Loucy (cell line): ENCODE data around the gene NUP155.

Source experiments
- H2AFZ ChIP-seq: fragments of 200-600 bp; sonication (generic); 2 replicates; pipeline ENCODE4 v1.6.0; 2016; ENCODE audit warnings: antibody characterized with exemption, mild to moderate bottlenecking, low read length, moderate library complexity
- H3F3A ChIP-seq: fragments of 200-600 bp; 2 replicates; pipeline ENCODE4 v1.6.0; 2016; ENCODE audit warnings: antibody characterized with exemption, low read depth, mild to moderate bottlenecking
- H3K27me3 ChIP-seq: fragments of 200-600 bp; sonication (generic); 2 replicates; pipeline ENCODE4 v1.6.1; 2014; ENCODE audit warnings: low read length, mild to moderate bottlenecking; ENCODE audit not compliant: insufficient read depth, poor library complexity, severe bottlenecking
- H3K36me3 ChIP-seq: fragments of 200-600 bp; sonication (generic); 2 replicates; pipeline ENCODE4 v1.6.1; 2016; ENCODE audit warnings: low read length; ENCODE audit not compliant: insufficient read depth
- H3K4me1 ChIP-seq: fragments of 200-600 bp; sonication (generic); 2 replicates; pipeline ENCODE4 v1.5.1; 2014; ENCODE audit warnings: low read length, mild to moderate bottlenecking; ENCODE audit not compliant: insufficient read depth, poor library complexity, severe bottlenecking
- H3K4me2 ChIP-seq: fragments of 200-600 bp; sonication (generic); 2 replicates; pipeline ENCODE4 v1.6.0; 2014; ENCODE audit warnings: antibody characterized with exemption, low read length, low read depth, mild to moderate bottlenecking; ENCODE audit not compliant: poor library complexity, severe bottlenecking
- H3K4me3 ChIP-seq: fragments of 200-600 bp; sonication (generic); 2 replicates; pipeline ENCODE4 v1.5.1; 2014; ENCODE audit warnings: low read length, mild to moderate bottlenecking, mixed read lengths; ENCODE audit not compliant: poor library complexity, severe bottlenecking
- H3K79me2 ChIP-seq: fragments of 200-600 bp; sonication (generic); 2 replicates; pipeline ENCODE4 v1.6.1; 2014; ENCODE audit warnings: low read length; ENCODE audit not compliant: insufficient read depth
- H3K9ac ChIP-seq: fragments of 200-600 bp; sonication (generic); 2 replicates; pipeline ENCODE4 v1.6.0; 2014; ENCODE audit warnings: mild to moderate bottlenecking, low read depth, low read length, moderate library complexity; ENCODE audit not compliant: poor library complexity, severe bottlenecking
- H3K9me2 ChIP-seq: fragments of 200-600 bp; sonication (generic); replicated peaks from 2 replicates; pipeline ENCODE4 v1.6.1; 2016; ENCODE audit warnings: low read depth, low read length, mixed read lengths
- H3K9me3 ChIP-seq: fragments of 200-600 bp; sonication (generic); 2 replicates; pipeline ENCODE4 v1.6.1; 2014; ENCODE audit warnings: mild to moderate bottlenecking, antibody characterized with exemption, low read length, low read depth; ENCODE audit not compliant: insufficient read depth
- H4K20me1 ChIP-seq: fragments of 200-600 bp; sonication (generic); 2 replicates; pipeline ENCODE4 v1.6.0; 2014; ENCODE audit warnings: antibody characterized with exemption, low read length, mild to moderate bottlenecking; ENCODE audit not compliant: insufficient read depth, poor library complexity, severe bottlenecking
- CTCF ChIP-seq: fragments of 200-600 bp; sonication (generic); conservative IDR thresholded peaks from 2 replicates; pipeline ENCODE4 v1.5.1; 2014; ENCODE audit warnings: mild to moderate bottlenecking, antibody characterized with exemption, low read length
- EZH2phosphoT487 ChIP-seq: fragments of 200-600 bp; IDR thresholded peaks from 2 replicates; pipeline ENCODE4 v1.6.1; 2018; ENCODE audit warnings: antibody characterized with exemption, mild to moderate bottlenecking, moderate library complexity, borderline replicate concordance

Gene NUP155

GRCh38 chr5:37316027-37316426 lies 54.9 kb downstream of the NUP155 start:
- Histone ChIP-seq H3K4me1 (no peaks in the 10 kb centered on the region), H3K79me2 (no peaks in the 10 kb centered on the region), H3K9me3 (no peaks in the 10 kb centered on the region), H3K27me3 (no peaks in the 10 kb centered on the region), H3K4me2 (no peak overlapping the region), H3K9me2 (no peaks in the 10 kb centered on the region), H3F3A (no peaks in the 10 kb centered on the region), H3K9ac (no peak overlapping the region), H3K36me3 (peaks cover 82% of the 10 kb centered on the region; the same call in 1 of the 2 replicates), H3K4me3 (no peak overlapping the region), H2AFZ (no peak overlapping the region), H4K20me1 (no peaks in the 10 kb centered on the region)
- no peak for TF ChIP-seq CTCF
- TF ChIP-seq EZH2phosphoT487: no peak

- Histone ChIP-seq H3K9me2 (no peaks in the 10 kb centered on the region), H3K36me3 (peaks cover 79% of the 10 kb centered on the region; the same call in 1 of the 2 replicates), H3K9ac (no peak overlapping the region), H3K27me3 (no peaks in the 10 kb centered on the region), H3K9me3 (no peaks in the 10 kb centered on the region), H2AFZ (no peak overlapping the region), H3K4me1 (no peaks in the 10 kb centered on the region), H3F3A (no peaks in the 10 kb centered on the region), H4K20me1 (no peaks in the 10 kb centered on the region), H3K79me2 (no peaks in the 10 kb centered on the region), H3K4me3 (no peak overlapping the region), H3K4me2 (no peak overlapping the region)
- TF ChIP-seq EZH2phosphoT487: no peak
- no peak for TF ChIP-seq CTCF
These were observed 60.5 kb downstream of the NUP155 start for GRCh38 chr5:37310360-37310759.

- H3K4me3 ChIP-seq: no peak overlapping the region
- no peaks in the 10 kb centered on the region for H3K4me1 ChIP-seq
- no peaks in the 10 kb centered on the region for H3F3A ChIP-seq
- H3K4me2 ChIP-seq: no peak overlapping the region
- TF ChIP-seq CTCF (no peak), EZH2phosphoT487 (no peak)
- H3K79me2 ChIP-seq: no peaks in the 10 kb centered on the region
- H3K9me2 ChIP-seq: no peaks in the 10 kb centered on the region
- H3K9ac ChIP-seq: no peak overlapping the region
- H4K20me1 ChIP-seq: no peaks in the 10 kb centered on the region
- H3K9me3 ChIP-seq: no peaks in the 10 kb centered on the region
- no peaks in the 10 kb centered on the region for H3K27me3 ChIP-seq
- H2AFZ ChIP-seq: no peak overlapping the region
- H3K36me3 ChIP-seq: peaks cover 78% of the 10 kb centered on the region; the same call in 1 of the 2 replicates
These were observed 62.1 kb downstream of the NUP155 start for GRCh38 chr5:37308793-37309192.
